Activated CD8-positive, alpha-beta memory T cell treated with anti-CD3 and anti-CD28 coated beads for 1 hour (primary cell): Measurements from ENCODE around the gene CELSR2.

Source experiments
- DNase-seq, 2 donors: peaks; one replicate each; pipeline ENCODE4 v3.0.0-alpha.2; 2020; ENCODE audit warnings: low read depth in 1 of 2; ENCODE audit errors: extremely low read depth in 1 of 2

Gene CELSR2

DNA sequence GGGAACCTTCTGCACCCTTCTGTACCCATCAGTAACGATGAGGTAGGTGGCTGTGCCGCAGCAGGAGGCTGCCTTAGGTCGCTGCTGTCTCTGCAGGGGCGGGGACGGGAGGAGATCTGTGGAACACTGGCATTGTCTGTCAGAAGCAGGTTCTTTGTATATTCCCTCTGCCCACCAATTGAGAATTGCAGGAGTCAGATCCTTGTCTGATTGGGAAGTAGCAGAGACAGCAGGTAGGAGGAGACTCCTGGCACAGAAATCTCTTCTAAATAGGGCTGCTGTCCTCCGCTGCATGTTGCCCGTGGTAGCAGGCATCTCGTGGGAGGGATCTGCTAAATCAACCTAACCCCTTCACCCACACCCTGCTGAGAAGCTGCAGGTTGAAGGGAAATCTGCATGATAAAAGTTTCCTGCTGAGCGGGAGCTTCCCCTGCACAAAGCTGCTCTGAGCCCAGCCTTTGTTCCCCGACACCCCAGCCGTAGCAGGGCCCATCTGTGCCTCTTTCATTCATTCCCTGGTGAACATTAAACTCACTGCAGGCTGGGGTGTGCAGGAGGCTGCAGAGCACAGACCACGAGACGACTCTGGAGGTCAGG is 19.7 kb upstream of the CELSR2 start:
- DNase-seq = no peak

DNA sequence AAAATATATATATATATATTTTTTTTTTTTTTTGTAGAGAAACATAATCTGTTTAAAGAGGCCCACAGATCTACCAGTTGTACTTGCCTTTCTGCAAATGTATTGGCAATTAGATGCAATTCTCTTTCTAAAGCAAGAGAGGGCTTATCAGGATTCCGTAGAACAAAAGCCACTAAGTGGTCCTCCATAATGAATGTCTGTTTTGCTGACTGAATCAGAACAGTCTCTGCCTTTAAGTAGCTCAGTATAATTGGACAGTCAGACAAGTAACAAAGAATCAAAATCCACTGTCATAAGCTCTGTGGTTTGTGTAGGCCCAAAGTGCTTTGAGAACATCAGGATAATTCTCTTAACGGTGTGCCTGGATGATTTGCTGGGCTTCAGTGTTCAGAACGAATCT is 18.3 kb upstream of the CELSR2 start:
- DNase-seq = no peak

DNA sequence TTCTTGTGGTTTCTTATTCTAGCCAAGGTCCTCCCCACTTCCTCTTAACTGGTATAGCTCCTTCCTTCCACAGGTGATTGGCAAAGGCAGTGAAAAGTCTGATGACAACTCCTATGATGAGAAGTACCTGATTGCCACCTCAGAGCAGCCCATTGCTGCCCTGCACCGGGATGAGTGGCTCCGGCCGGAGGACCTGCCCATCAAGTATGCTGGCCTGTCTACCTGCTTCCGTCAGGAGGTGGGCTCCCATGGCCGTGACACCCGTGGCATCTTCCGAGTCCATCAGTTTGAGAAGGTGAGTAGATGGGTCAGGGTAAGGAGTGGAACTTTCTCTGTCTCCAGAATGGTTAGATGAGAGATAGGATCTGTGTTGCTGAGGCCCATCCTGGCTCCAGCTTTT is 14.2 kb upstream of the CELSR2 start:
- no peak for DNase-seq

DNA sequence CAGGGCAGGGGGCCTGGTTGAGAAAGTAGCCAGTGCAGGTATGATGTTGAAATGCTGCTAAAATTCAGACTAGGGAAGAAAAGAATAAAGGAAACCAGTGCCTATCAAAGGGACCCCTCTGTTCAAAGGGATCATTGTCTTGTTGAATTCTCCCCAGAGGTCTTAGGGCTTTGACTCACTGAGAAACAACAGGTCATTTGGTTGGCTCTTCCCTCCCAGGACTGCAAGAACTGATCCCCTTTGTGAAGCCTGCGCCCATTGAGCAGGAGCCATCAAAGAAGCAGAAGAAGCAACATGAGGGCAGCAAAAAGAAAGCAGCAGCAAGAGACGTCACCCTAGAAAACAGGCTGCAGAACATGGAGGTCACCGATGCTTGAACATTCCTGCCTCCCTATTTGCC is 11.8 kb upstream of the CELSR2 start:
- no peak for DNase-seq

DNA sequence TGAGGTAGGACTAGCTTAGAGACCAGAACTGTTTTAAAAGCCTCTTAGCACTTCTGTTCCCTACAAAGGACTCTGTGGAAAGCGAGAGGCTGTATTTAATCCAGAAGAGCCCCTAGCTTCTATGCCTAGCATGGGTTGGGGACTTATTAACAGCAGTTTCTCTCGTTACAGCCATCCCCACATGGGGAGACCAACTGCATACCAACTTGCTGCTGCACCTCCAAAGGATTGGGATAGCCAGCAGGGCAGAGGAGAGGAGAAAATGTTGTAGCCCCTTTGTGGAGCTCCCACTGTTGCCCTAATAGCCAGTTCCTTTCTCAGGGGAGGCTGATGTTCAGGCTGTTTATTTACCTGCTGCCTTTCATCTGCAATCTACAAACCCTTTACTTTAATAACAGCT is 11.0 kb upstream of the CELSR2 start:
- DNase-seq = no peak

DNA sequence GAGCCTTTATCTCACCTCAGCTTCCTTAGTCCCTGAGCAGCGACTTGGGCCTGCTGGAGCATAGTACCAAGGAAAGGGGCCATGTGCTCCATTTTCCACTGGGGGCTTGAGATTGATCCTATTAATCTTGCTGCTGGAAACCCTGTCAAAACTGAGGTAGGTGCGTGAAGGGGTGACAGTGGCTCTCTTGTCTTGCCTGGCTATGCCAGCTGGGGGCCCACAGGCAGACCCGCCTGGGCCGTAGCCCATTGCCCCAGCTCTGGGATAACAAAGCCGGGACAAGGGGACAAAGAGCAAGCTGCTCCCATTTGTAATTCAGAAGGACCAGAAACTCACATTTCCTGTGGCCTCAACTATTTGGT is 10.3 kb upstream of the CELSR2 start:
- DNase-seq = no peak

DNA sequence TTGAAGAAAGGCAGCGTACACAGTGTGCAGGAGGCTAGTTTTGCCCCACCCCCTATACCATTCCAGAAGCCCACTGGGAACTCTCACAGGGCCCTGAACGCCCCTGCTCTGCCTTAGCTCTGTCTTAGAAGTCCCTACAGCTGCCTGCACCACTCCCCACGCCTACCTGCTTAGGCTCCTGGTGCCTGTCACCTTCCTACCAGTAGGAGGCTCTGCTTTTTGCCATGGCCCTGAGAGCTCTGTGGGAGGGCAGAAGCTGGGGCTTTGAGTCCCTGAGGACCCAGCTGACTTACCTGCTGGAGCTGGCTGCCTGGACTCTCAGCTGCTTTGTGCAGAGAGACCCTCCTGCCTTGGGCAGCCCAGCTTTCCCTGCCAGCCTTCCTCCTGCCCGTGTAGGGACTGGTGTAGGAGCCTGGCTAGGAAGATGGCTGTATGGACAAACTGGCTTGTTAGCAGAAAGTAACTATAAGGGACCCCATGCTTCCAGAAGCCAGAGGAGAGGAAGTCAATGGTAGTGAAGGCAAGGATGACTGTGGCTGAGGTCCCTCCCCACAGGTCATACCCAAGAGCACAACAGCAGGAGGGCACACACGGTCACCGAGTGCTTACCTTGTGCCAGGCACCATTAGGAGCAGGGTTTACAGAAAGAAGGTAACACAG is 9.8 kb upstream of the CELSR2 start:
- DNase-seq = no peak

DNA sequence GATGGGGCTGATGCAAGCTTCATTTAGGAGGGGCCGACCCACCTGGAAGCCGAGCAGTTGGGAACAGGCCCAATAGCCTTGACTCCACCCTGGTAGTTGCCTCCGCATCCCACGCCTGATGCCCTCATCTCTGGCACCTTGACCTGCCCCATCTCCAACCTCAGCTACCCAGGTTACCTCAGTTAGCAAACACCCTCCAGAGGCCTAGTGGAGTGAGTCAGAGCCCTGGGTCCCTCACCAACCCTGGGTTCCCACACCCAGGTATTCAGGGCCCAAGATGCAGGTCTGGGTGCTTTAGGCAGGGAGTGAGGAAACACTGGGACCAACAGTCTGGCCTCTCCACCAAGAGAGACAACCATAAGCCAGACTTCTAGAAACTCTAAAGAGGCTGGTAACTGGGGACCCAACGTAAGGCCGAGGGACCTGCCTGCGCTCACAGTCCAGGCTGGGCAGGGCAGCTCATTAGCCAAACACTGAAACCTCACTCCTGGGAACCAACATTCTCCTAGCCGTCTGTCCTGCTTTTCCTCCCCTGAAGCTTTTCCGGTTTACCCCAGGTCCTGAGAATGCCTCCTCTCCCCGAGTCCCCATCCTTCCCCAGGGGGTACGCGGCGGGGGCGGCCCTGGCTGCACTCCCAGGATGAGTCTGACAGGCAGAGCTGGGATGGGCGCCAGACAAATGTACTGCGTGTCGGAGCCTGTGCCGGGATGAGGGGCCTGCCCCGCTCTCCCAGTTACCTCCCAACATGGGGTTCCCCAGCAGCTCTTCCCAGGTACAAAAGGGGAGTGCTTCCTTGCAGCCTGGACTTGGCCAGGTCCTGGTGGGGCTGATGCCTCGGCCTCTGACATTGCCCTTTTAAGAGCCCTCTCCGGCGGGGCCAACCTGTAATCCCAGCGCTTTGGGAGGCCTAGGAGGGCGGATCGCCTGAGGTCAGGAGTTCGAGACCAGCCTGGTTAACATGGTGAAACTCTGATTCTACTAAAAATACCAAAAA is 8.9 kb upstream of the CELSR2 start:
- no peak for DNase-seq

DNA sequence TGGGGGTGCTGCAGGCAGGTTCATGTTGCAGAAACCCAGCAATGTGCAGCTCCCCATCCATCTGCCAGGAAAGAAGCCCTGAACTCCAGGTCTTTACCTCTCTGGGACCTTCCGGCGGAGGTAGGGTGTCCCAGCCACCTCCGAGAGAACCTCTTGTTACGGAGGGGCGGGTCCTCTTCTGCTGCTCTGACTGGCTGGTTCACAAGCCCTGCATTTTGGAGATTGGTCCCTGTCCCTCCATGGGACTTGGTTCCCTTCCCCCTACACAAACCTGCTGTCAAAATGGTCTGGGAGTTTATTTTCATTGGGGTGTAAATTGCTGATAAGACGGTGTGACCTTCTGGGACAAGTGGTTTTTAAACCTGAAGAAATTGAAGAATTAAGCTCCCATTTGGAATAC is 8.0 kb upstream of the CELSR2 start:
- DNase-seq = no peak

DNA sequence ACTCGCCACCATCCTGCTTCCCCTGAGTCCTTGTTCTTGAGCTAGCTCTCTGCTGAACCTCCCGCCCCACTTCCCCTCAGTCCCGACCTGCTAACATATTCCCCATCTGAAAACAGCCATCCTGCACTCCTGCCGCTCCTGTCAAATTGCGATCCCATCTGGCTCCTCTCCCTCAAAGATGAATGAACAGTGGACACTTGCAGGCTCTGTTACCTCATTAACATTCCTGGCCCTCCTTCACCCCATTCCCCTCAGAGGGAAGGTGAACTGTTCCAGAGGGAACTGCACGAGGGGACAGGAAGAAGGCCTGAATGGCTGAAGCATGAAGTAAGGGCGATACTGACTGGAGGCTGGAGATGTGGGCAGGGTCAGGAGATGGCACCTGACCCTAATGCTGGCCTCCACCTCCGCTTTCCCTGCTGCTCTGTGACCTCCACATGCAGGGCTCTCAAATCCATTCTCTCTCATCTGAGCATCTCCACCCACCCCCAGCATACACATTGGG is 7.4 kb upstream of the CELSR2 start:
- DNase-seq = no peak

DNA sequence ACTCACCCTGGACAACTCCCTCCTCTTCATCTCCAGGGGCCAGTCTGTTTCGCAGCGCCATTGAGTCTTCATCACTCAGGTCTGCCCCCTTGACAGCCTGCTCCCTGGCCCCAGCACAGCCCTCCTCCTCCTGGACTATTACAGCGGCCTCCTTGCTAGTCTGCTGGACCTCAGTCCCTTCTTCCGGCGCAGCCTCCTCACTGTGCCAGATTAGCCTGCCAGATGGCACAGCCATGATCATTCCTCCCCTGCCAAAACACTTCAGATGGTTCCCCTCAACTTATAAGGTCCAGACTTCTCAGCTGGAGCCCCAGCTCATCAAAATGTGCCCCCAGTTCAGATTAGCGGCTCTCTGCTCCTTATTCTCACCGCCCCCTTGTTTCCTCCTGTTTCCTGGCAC is 7.0 kb upstream of the CELSR2 start:
- DNase-seq = no peak

DNA sequence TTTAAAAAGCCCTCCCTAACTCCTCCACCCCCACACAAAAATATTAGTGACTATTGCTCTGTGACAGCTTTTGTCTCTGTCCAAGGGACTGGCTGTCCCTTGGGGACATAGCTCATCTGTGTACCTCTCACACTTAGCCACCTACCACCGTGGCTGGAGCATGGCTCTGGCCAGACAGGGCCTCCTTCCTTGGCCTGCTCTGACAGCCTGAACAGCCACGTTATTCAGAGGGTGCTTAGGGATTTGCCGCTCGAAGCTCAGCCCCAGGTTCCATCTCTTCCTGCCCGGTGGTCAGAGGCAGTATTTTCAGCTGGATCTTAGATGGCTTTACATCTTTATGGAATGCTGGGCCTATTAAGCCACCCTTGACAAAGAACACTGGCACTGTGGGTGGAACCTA is 6.1 kb upstream of the CELSR2 start:
- no peak for DNase-seq

DNA sequence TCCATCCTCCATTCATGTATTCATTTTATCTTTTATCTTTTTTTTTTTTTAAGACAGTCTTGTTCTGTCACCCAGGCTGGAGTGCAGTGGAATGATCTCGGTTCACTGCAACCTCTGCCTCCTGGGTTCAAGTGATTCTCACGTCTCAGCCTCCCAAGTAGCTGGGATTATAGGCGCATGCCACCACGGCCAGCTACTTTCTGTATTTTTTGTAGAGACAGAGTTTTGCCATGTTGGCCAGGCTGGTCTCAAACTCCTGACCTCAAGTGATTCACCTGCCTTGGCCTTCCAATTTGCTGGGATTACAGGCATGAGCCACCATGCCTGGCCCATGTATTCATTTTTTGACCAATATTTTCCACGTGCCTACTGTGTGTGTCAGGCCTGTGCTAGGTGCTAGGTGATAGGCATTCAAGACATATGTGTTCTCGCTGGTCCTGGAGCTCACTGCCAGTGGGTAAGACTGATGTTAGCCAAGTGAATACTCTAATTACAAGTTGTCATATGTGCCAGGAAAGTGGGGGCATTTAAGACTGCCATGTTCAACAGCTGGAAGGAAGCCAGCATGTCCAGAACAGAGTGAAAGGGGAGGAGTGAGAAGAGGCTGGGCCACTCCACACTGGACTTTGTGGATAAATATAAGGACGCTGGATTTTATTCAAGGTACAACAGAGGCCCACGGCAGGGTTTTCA is 5.3 kb upstream of the CELSR2 start:
- DNase-seq = no peak

DNA sequence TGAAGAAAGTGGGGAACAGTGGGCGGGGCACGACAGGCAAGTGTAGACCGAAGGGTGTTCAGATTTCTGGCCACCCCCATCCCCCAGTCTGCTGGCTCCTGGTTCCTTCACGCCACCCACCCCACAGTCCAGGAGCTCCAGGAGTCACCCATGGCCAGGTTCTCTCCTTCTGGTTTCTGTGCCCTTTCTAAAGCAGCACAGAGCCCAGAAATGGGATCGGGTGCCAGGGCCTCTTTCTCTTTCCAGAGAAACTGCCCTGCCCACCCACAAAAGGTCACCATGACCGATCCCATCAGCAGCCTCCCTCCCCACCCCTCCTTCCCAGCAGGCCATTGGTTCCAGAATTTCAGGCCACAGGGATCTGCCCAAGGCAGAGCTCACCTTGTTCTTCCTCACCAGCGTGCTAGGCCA is 3.2 kb upstream of the CELSR2 start:
- no peak for DNase-seq

DNA sequence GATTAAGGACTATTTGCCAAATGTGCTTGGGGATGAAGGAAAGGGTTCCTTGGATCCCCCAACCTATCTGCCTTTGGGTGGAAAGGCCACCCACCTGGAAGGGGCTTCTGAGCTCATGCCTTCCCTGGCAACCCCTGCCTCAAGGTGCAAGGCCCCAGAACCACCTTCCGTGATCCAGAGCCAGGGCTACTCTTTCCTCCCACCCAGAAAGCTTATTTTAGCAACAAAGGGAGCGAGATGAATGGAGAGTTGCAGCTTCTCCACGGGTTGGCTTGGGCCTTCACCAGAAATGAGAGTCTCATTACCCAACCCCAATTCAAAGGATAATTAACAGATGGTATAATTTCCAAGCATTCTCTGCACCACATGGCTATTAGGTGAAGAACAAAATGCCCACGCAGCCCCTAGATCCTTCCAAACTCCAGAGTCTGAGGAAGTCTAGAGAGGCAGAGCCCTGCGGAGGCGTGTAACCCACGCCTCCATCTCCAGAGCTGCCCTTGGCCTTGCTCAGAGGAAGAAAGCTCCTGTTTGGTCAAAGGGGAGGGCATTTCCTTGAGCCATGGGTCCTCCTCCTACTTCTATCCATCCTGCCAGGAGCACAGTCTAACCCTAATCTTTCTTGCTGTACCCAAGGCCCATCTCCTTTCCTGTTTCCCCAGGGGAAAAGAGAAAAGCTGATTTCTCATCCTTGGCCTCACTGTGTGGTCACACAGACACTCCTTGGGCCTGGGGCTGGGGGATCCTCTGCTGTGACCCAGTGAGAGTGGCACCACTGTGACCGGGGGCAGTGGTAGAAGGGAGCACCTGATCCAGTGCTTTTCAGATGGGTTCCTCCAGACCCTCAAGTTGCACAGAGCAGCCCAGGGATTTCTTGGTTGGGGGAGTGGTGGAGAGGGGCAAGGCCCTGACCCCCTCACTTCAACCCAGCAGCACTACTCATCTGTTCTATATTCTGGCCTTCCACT is 1.7 kb upstream of the CELSR2 start:
- DNase-seq = no peak

DNA sequence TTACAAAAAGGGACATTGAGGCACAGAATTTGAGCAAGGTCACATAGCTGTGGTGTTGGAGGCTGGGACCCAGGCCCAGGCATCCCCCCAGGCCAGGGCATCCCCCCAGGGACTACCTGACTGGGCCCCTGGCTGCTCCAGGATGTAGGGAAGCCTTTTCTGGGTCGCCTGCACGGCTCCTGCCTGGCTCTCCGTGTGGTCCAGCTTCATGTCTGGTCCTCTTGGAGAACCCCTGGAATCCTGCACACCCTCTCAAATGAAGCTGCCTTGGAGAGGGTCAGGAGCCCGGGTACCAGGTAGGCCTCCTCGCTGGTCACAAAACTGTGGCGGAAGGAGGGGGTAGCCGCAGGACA is 919 bp upstream of the CELSR2 start:
- DNase-seq = no peak

DNA sequence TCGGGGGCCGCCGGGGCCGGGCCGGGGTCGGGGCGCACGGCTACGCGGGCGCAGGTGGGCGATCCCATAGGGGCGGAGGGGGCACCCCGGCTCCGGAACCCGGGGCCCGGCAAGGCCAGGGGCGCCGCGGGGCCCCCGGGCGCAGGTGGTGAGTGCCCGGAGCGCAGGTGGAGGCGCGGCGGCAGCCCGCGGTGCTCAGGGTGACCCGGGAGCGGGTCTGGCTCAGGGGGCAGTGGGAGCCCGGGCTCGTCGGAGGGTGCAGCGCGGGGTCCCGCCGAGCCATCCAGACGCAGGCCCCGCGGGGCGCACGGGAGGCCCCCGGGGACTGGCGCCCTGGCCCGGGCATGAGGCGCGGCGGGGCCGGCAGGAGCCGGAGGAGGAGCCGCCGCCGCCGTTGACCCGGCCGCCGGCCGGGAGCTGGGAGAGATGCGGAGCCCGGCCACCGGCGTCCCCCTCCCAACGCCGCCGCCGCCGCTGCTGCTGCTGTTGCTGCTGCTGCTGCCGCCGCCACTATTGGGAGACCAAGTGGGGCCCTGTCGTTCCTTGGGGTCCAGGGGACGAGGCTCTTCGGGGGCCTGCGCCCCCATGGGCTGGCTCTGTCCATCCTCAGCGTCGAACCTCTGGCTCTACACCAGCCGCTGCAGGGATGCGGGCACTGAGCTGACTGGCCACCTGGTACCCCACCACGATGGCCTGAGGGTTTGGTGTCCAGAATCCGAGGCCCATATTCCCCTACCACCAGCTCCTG is 489 bp downstream of the CELSR2 start:
- DNase-seq = no peak

DNA sequence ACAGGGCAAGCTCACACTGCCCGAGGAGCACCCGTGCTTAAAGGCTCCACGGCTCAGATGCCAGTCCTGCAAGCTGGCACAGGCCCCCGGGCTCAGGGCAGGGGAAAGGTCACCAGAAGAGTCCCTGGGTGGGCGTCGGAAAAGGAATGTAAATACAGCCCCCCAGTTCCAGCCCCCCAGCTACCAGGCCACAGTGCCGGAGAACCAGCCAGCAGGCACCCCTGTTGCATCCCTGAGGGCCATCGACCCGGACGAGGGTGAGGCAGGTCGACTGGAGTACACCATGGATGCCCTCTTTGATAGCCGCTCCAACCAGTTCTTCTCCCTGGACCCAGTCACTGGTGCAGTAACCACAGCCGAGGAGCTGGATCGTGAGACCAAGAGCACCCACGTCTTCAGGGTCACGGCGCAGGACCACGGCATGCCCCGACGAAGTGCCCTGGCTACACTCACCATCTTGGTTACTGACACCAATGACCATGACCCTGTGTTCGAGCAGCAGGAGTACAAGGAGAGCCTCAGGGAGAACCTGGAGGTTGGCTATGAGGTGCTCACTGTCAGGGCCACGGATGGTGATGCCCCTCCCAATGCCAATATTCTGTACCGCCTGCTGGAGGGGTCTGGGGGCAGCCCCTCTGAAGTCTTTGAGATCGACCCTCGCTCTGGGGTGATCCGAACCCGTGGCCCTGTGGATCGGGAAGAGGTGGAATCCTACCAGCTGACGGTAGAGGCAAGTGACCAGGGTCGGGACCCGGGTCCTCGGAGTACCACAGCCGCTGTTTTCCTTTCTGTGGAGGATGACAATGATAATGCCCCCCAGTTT is 1.3 kb downstream of the CELSR2 start:
- DNase-seq = no peak
